RWPE2 (cell line): ENCODE data around the gene NAB1.
"Not testable (repeated sequence)": the region's sequence is repeated elsewhere in the genome, so short reads cannot be mapped to it uniquely, and the experiment has no call there.

Experiments used
- ATAC-seq: fragments of 200-7000 bp; cut with Tn5 transposase; 3 replicates; pipeline ENCODE4 v1.9.1; 2021; ENCODE audit warnings: low read depth
- DNase-seq: peaks from one replicate; pipeline ENCODE4 v3.0.0-alpha.2; 2020; ENCODE audit warnings: low spot score
- H3K27ac ChIP-seq: fragments of 450-650 bp; 2 replicates; pipeline ENCODE4 v1.5.1; 2017; ENCODE audit warnings: mild to moderate bottlenecking; ENCODE audit not compliant: poor library complexity, severe bottlenecking
- H3K27me3 ChIP-seq: fragments of 250-450 bp; sonication (Bioruptor Pico); 2 replicates; pipeline ENCODE4 v1.5.1; 2021; ENCODE audit warnings: mild to moderate bottlenecking, moderate library complexity; ENCODE audit not compliant: insufficient read depth, poor library complexity, severe bottlenecking
- H3K36me3 ChIP-seq: fragments of 250-450 bp; sonication (Bioruptor Pico); 2 replicates; pipeline ENCODE4 v1.5.1; 2020; ENCODE audit warnings: low read depth, mild to moderate bottlenecking, moderate library complexity
- H3K4me1 ChIP-seq: fragments of 250-450 bp; sonication (Bioruptor Pico); 2 replicates; pipeline ENCODE4 v1.5.1; 2021; ENCODE audit warnings: mild to moderate bottlenecking, moderate library complexity; ENCODE audit not compliant: insufficient read depth, poor library complexity, severe bottlenecking
- H3K4me3 ChIP-seq: fragments of 250-450 bp; sonication (Bioruptor Pico); 2 replicates; pipeline ENCODE4 v1.5.1; 2021; ENCODE audit warnings: mild to moderate bottlenecking, moderate library complexity; ENCODE audit not compliant: severe bottlenecking
- H3K9me3 ChIP-seq: fragments of 250-450 bp; sonication (Bioruptor Pico); 2 replicates; pipeline ENCODE4 v1.5.1; 2021; ENCODE audit warnings: mild to moderate bottlenecking, moderate library complexity; ENCODE audit not compliant: severe bottlenecking
- TF ChIP-seq, protein P1 (sequence below): fragments of 450-650 bp; IDR thresholded peaks from one replicate; pipeline ENCODE4 v1.5.1; 2017; ENCODE audit warnings: mild to moderate bottlenecking, moderate library complexity; ENCODE audit not compliant: poor library complexity, severe bottlenecking

NAB1 gene

DNA sequence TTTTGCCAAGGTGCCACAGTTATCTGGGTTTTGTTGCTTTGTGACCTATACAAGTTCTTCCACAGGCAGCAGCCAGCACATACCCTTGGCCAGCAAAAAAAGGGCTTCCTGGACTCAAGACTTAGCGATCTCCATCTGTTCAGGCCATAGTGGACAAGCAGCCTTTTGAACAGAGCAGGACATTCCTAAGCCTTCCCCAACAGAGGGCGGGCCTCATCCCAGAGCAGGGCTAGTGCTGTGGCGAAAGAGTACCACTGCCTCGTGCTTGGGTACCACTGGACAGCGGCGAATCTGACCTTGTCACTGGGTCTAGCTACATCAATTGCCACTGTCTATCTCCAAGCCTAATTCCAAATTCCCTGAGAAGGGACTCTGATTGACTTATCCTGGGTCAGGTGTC is 56.4 kb downstream of the NAB1 start:
- Histone ChIP-seq H3K9me3 (no peaks in the 10 kb centered on the region), H3K27me3 (peaks cover under 1% of the 10 kb centered on the region), H3K4me3 (no peak overlapping the region), H3K27ac (no peak overlapping the region), H3K36me3 (no peaks in the 10 kb centered on the region), H3K4me1 (no peaks in the 10 kb centered on the region)
- ATAC-seq (no peak), DNase-seq (no peak)
- TF ChIP-seq, protein P1, sequence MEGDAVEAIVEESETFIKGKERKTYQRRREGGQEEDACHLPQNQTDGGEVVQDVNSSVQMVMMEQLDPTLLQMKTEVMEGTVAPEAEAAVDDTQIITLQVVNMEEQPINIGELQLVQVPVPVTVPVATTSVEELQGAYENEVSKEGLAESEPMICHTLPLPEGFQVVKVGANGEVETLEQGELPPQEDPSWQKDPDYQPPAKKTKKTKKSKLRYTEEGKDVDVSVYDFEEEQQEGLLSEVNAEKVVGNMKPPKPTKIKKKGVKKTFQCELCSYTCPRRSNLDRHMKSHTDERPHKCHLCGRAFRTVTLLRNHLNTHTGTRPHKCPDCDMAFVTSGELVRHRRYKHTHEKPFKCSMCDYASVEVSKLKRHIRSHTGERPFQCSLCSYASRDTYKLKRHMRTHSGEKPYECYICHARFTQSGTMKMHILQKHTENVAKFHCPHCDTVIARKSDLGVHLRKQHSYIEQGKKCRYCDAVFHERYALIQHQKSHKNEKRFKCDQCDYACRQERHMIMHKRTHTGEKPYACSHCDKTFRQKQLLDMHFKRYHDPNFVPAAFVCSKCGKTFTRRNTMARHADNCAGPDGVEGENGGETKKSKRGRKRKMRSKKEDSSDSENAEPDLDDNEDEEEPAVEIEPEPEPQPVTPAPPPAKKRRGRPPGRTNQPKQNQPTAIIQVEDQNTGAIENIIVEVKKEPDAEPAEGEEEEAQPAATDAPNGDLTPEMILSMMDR = no peak

DNA sequence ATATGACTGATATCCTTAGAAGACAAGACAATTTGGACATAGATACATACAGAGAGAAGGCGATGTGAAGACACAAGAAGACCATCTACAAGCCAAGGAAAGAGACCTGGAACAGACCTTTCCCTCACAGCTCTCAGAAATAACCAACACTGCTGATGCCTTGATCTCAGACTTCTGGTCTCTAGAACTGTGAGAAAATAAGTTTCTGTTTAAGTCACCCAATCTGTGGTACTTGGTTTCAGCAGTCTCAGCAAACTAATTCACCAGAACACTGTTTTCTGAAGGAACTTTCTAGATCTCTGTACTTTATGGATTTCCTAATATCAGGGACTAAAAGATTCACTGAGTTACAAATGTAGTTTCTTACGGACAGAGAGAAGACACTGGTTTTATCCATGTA is 58.8 kb downstream of the NAB1 start:
- Histone ChIP-seq H3K4me1 (no peaks in the 10 kb centered on the region), H3K4me3 (no peak overlapping the region), H3K27ac (no peak overlapping the region), H3K9me3 (no peaks in the 10 kb centered on the region), H3K27me3 (no peaks in the 10 kb centered on the region), H3K36me3 (no peaks in the 10 kb centered on the region)
- TF ChIP-seq, protein P1 = no peak
- DNase-seq = no peak
- ATAC-seq = no peak

DNA sequence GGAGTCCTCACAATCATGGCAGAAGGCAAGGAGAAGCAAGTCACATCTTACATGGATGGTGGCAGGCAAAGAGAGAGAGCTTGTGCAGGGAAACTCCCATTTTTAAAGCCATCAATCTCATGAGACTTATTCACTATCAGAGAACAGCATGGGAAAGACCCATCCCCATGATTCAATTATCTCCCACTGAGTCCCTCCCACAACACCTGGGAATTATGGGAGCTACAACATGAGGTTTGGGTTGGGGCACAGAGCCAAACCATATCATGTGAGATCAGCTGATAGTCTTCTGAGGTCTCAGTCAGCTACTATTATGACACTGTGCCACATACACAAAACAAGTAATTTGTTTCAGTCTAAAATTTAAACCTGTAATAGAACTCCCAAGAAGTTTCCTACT is 59.8 kb downstream of the NAB1 start:
- not testable (repeated sequence) for H3K27ac ChIP-seq, H3K36me3 ChIP-seq, ATAC-seq, H3K4me3 ChIP-seq, H3K4me1 ChIP-seq, H3K27me3 ChIP-seq, DNase-seq, H3K9me3 ChIP-seq

DNA sequence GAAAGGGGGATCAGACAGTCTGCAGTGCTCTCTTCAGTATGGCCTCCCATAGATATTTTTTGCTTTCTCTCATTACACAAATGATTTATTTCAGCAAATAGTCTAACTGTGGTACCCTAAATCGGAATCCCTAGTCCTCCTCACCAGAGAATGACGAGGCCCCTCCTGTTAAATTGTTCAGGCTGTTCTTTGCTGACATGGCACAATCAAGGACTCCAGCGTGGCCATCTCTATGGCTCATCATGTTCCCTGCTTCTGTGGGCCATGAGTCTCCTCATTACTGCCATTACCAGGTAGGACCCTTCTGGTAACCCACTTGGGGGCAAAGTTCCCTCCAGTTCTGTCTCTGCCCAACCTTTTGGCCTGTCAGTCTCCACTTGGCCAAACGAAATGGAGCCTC is 62.2 kb downstream of the NAB1 start:
- Histone ChIP-seq H3K9me3 (no peaks in the 10 kb centered on the region), H3K4me3 (no peak overlapping the region), H3K27me3 (no peaks in the 10 kb centered on the region), H3K36me3 (no peaks in the 10 kb centered on the region), H3K4me1 (no peaks in the 10 kb centered on the region), H3K27ac (no peak overlapping the region)
- ATAC-seq = no peak
- TF ChIP-seq, protein P1 = no peak
- DNase-seq = no peak

DNA sequence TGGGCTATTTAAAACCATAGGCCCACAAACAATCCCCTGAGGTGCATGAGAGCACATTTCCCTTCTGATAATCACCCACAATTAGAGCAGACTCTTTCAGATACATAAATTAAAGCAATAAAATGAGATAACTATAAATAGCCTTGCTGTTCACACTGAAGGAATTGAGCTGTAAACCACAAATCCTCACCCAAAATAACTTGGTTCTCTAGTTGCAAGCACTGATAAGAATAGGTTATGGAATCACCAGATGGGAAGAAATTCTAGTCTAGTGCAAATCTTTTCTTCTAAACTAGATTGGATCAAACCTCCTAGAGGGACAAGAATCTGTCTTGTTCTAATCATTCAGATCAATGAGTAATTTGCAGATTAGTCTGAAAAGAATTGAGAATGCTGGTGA is 64.6 kb downstream of the NAB1 start:
- H3K9me3 ChIP-seq = no peaks in the 10 kb centered on the region
- no peaks in the 10 kb centered on the region for H3K36me3 ChIP-seq
- TF ChIP-seq, protein P1 = no peak
- peaks cover 2% of the 10 kb centered on the region for H3K4me1 ChIP-seq
- no peak for ATAC-seq
- no peak for DNase-seq
- H3K27me3 ChIP-seq = no peaks in the 10 kb centered on the region
- no peak overlapping the region for H3K27ac ChIP-seq
- H3K4me3 ChIP-seq = no peak overlapping the region

DNA sequence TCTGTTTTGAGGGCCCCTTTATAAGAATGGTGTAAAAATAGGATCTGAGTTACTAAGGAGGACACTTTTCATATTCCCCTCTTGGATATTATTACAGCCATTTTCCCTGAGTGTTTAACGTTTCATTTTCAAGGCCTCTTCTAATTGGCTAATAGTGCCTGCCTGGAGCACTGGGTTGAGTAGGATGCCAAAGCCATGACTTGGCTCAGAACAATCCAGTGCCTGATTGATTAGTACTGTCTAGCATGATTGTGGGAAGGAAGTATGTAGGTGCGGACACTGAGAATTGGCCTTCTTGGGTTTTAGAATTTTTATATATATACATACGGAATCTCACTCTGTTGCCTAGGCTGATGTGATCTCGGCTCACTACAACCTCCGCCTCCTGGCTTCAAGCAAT is 66.1 kb downstream of the NAB1 start:
- H3K9me3 ChIP-seq = no peaks in the 10 kb centered on the region
- TF ChIP-seq, protein P1 = no peak
- H3K4me1 ChIP-seq = peaks cover 11% of the 10 kb centered on the region
- DNase-seq = no peak
- H3K4me3 ChIP-seq = no peak overlapping the region
- no peak overlapping the region for H3K27ac ChIP-seq
- H3K27me3 ChIP-seq = no peaks in the 10 kb centered on the region
- H3K36me3 ChIP-seq = no peaks in the 10 kb centered on the region
- no peak for ATAC-seq
